ENCODE data around the gene PA2G4.

GRCh38 chr12:56078427-56078826 lies 25.9 kb upstream of the PA2G4 start:
- TF ChIP-seq CTCF (IDR thresholded peaks at IDR 0.05) (no peak), POLR2A (IDR thresholded peaks at IDR 0.05) (no peak), POLR2AphosphoS5 (IDR thresholded peaks at IDR 0.05) (no peak), EP300 (IDR thresholded peaks at IDR 0.05; ENCODE audit: low read depth) (no peak)

All from transverse colon (tissue), 4 donors.